Stimulated activated CD8-positive, alpha-beta memory T cell treated with anti-CD3 and anti-CD28 coated beads, Interleukin-4, amount 100 ng/mL, for 24 hours (primary cell): Measurements from ENCODE around the gene PCDH12.

Experiments used
- DNase-seq: peaks from one replicate; pipeline ENCODE4 v3.0.0-alpha.2; 2020; ENCODE audit warnings: low read depth

PCDH12 gene

DNA sequence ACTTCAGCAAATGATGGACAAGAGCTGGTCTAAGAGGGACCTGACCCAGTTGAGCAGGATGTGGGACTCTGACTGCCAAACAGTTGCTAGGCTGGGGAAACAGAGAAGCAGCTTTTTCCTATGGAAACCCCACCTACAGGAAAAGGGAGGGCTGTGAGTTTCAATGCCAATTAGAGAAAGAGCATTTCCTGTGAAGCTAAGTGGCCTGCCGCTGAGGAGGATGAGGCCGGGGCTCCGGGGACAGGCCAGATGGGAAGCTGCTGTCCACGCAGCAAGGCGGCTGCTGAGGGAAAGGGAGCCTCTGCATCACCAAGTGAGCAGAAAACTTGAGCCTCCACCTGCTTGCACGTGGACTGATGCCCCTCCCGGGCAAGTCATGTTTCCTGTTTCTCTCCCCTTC is at the start of gene PCDH12:
Gene PCDH12 (minus strand): TSS at position 90 of the 400 bp plus-strand sequence. CDS start 351 bp downstream, outside the sequence.
- DNase-seq = no peak

DNA sequence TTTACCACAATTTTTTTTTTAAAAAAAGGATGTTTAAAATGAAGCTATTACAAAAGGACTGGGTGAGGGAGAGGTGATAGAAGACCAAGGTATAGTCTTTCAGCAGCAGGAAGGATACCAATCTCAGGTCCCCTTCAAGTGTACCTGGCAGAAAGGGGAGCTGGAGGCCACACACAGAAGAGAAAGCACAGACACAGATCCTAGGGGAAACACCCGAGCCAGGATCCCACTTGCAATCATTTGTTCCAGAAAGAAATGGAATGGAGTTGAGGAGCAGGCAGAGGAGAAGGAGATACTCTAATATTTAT is 49.2 kb upstream of the PCDH12 start:
- DNase-seq = no peak

DNA sequence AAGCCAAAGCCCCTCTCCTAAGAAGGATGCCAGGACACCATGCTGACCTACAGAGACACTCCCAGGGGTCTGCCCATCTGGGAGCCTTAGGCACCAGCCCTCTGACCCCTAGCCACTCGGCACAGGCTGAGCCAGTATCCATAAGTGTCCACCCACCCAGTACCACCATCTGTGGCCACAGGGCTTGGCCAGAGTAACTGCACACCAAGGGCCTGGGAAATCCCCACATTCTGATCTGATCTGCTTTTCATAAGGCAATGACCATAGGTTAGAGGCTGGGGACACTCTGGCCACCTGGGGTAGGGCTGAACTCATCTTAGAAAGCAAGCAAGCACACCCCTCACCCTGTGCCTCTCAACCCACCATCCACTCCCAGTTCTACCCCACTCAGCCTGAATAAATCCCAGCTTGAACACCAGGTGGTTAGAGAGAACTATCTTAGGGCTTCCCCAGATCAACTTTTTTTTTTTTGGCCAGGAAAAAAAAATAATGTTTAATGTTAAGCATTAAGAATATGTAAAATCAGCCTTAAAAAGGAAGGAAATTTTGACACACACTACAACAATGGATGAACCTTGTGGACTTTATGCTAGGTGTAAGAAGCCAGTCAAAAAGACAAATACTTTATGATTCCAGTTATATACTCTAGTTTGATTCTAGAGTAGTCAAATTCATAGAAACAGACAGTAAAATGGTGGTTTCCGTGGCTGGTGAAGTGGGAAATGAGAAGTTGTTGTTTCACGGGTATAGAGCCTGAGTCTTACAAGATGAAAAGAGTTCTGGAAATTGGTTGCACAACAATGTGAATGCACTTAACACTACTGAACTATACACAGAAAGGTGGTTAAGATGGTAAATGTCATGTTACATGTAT is 48.6 kb upstream of the PCDH12 start:
- no peak for DNase-seq

- DNase-seq = no peak
Observed at GRCh38 chr5:142003266-142003800, 45.3 kb upstream of the PCDH12 start.

DNA sequence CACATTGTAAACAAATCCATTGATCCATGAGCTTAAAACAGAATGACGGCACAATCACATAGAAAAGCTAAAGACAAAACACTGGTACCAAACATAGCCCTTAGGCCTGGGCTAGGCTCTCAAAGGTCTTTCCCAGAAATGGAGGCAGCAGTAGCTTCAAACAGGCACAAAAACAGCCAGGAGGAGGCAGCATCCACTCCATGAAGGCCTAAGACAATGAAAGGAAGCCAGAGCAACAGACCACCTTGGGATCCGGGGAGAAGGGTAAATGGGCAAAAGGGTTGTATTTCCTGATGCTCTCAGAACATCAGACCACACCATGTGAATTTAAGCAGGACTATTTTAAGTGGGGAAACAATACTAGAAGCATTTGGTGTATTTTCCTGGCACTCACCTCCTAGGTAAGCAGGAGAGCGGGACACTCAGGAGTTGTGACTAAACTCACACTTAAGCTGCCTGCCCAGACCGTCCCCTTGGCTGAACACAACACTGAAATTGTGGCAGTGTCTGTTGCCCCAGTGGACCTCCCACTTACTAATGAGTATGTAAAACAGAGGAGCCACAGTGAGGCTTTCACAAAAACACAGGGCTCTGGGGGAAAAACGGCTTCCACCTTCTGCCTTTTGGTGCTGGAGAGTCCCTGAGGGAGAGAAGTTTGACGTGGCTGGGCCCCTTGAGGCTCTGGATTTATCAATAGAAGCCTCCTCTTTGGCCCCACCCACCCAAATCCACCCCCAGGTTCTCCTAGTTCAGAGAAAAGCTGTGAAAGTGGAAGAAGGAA is 42.9 kb upstream of the PCDH12 start:
- DNase-seq = no peak

DNA sequence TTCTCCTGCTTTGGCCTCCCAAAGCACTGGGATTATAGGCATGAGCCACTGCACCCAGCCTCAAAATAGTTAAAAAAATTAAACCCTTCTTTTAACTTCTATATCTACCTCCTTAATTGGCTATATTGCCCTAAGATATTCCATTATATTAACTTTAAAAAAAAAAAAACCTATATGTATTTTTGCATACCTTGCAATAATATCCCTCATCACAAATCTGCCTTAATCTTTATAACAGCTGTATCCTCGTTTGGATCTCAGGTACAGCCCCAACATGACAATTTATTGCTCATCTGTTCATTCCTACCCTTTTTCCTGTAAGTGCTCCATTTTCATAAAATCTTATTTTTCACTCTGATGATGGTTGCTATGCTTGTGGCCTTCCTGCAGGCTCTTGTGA is 42.2 kb upstream of the PCDH12 start:
- no peak for DNase-seq

DNA sequence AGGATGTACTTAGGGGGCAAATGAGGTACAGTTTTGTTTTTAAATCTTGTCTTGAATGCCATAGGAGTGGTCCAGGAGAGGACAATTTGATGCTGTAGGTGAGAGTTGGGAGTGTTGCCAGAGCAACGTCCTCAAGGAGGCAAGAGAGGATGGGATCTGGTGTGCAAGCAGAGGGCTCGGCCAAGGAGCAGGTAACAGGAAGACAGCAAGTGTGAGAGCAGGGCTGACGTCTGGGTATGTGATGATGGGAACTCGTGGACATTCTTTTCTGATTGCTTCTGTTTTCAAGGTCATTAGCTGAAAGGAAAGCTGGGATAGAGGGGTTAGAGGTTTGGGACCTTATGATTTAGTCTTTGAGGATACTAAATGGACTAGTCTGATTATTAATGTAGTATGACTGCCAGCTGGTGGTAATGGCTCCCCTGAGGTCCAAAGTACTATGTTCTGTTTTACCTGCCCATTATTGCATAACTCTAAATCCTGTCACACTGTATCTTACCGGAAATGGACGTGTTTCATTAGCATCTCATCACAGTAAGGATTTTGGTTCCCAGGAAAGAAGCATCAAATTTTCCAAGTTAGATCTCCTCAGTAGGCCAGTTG is 39.5 kb upstream of the PCDH12 start:
- DNase-seq = no peak

- DNase-seq = no peak
Observed at GRCh38 chr5:141995656-141996055, 37.7 kb upstream of the PCDH12 start.

GRCh38 chr5:141994511-141995136 is 36.6 kb upstream of the PCDH12 start:
- DNase-seq = no peak

- peak; percentile 61 for DNase-seq
Observed at GRCh38 chr5:141992349-141992963, 34.5 kb upstream of the PCDH12 start.

DNA sequence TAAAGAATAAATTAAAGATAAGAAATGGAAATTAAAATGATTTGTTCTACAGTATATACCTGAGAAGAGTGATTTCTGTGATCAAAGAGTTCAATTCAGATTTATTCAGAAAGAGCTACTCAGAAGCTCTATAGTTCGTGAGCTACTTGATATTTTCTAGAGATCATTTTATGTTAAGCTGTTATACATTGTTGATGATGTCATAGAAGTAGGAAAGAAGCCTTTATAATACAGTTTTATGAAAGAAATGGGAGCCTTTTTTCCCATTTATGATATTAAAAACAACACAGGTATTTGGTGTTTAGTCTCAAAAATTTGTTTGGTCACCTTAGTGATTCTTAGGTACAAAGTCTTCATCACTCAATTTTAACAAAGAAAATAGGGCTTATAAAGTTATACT is 31.7 kb upstream of the PCDH12 start:
- no peak for DNase-seq

GRCh38 chr5:141986072-141986471 is 28.1 kb upstream of the PCDH12 start:
- DNase-seq = no peak

- DNase-seq = no peak
Observed at GRCh38 chr5:141982626-141983025, 24.6 kb upstream of the PCDH12 start.

DNA sequence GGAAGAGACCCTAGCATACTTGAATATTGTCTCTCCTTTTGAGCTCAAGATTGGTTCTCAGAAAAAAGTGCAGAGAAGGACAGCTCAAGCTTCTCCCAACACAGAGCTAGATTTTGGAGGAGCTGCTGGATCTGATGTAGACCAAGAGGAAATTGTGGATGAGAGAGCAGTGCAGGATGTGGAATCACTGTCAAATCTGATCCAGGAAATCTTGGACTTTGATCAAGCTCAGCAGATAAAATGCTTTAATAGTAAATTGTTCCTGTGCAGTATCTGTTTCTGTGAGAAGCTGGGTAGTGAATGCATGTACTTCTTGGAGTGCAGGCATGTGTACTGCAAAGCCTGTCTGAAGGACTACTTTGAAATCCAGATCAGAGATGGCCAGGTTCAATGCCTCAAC is 20.4 kb upstream of the PCDH12 start:
- no peak for DNase-seq

GRCh38 chr5:141976176-141976575 is 18.2 kb upstream of the PCDH12 start:
- no peak for DNase-seq

- no peak for DNase-seq
Observed at GRCh38 chr5:141973871-141974595, 16.0 kb upstream of the PCDH12 start.

DNA sequence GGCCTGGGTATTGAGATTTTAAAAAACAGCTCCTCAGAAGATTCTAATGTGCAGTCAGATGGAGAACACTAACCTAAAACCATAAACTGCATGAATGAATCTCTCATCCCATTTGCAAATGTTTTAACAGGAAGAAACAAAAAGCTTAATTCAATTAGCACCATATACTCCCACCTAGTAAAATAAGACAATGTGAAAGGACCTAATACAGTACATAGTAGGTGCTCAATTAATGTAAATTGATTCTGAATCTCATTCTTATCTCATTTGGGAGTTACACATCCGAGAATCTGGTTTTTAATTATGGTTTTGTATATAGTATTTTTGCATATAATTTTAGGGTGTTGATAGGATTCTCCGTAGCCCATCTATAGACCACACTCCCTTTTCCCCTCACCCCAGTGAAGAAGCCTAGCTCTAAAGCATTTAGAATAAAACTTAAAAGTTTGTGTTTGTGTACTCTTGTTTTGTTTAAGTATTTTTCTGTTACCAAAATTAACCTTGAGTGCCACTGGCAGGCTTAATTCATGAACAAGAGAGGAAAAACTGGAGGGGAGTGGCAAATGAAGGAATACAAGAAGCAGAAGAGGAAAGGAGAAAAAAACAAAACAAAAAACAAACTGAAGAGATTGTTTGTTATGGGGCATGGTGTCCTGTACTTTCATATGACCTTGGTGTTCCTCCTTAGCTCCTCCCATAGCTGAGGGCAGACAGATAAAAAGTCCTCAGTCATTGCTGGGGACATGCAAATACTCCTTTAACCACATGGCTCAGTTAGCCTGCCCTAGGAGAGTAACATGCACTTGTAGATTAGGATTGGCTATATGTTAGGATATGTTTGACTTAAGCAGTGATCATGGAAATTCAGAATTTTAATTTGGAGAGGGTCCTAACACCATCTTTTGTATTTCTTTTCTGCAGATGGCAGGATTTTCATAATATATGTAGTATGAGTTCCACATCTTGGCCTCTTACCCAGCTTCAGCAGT is 12.1 kb upstream of the PCDH12 start:
- no peak for DNase-seq

GRCh38 chr5:141968914-141969608 is 11.1 kb upstream of the PCDH12 start, which contains the start of gene RNF14:
TSS of gene RNF14 (plus strand) at chr5:141969105. CDS start at chr5:141973589, 4,484 bp downstream.
- DNase-seq = peak; percentile 92

DNA sequence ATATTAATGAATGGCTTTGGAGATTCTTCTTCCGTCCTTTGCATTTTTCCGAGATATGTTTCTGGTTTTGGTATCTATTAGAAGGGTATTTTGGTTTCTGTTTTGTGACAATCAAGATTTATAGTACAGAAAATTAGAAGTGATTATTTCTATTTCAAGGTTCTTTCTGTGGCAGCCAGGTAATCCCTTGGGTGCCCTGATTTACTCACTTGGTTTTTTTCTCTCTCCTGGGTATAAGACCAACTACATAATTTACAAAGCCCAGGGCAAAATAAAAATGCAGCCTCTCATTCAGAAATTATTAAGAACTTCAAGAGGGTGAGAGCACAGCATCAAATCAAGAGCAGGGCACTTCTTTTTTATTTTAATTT is 8.9 kb upstream of the PCDH12 start:
- DNase-seq = no peak
